NCI-H2029 (cell line): Measurements from ENCODE around the gene MAS1.
"Not testable (repeated sequence)": the region's sequence is repeated elsewhere in the genome, so short reads cannot be mapped to it uniquely, and the experiment has no call there.

Experiments used
- DNase-seq: peaks from one replicate; lab custom pipeline; 2025; lab: John Stamatoyannopoulos, UW

Gene MAS1

GRCh38 chr6:159916752-159917151 is 26.0 kb downstream of the MAS1 start:
- DNase-seq = no peak

- no peak for DNase-seq
These were observed 28.3 kb downstream of the MAS1 start for GRCh38 chr6:159919011-159919511.

DNA sequence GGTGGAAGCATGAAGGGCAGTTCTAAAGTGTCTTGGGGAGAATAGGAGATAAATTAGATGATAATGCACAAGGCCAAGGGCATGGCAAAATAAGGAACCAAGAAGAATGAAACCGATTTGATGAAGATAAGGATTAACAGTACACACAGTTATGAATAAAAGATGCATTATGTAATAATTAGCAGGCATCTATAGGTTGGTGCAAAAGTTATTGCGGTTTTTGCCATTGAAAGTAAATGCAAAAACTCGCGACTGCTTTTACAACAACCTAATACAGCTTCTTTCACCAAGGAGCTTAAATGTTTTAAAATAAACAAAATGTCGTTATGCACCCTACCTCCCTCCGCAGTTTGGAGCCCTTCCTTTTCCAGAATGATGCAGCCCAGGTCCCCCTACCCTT is 29.0 kb downstream of the MAS1 start:
- no peak for DNase-seq

- DNase-seq = not testable (repeated sequence)
These were observed 33.4 kb downstream of the MAS1 start for GRCh38 chr6:159924150-159924549.

DNA sequence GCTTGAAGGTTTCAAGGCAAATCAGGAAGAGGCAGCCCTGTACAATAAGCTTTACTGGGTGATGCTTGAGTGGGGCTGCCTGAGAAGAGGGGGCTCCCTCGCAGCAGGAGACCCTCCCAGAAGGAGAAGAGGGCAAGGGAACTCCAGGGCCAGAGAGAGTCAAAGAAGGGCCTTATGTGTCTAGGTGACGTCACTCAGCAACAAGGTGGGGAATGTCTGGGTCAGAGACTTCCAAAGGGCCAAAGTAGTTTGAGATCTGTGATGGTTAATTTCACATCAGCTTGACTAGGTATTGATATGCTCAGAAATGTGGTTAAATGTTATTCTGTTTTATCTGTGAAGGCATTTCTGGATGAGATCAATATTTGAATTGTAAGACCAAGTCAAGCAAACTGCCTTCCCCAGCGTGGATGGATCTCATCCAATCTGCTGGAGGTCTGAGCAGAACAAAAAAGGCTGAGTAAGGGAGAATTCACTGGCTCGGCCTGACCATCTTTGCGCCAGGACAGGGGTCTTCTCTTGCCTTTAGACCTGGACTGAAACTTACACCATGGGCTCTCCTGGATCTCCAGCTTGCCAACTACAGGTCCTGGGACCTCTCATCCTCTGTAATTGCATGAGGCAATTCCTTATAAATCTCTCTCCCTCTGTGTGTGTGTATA is 35.9 kb downstream of the MAS1 start:
- DNase-seq = no peak

GRCh38 chr6:159929819-159930218 is 39.0 kb downstream of the MAS1 start:
- peak; percentile 74 for DNase-seq

DNA sequence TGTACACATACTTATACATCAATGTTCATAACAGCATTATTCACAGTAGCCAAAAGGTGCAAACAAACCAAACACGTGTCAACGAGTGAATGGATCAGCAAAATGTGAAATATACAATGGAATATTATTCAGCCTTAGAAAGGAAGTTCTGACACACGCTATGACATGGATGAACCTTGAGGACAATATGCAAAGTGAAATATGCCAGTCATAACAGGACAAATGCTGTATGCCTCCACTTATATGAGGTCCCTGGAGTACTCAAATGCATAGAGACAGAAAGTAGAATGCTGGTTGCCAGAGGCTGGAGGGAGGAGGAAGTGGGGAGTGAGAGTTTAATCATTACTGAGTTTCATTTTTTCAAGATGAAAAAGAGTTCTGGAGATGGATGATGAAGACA is 40.3 kb downstream of the MAS1 start:
- DNase-seq = no peak

DNA sequence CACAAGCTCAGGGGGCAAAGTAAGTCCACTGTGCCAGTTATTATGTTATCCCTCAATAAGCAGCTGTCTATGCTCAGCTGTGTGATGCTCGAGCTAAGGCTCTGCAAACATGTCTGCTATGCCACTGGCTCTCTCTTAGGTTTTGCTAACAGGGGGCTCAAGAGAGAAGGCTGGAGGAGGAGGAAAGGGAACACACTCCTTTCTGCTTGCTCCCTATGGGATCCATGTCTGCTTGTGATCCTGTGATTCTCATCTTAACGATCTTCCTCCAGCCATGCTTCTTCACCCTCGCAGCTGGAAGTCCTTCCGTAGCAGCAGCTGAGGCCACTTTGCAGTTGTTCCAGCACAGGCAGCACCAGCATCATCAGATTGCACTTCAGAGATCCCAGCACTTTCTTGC is 41.1 kb downstream of the MAS1 start:
- no peak for DNase-seq

GRCh38 chr6:159933077-159933476 is 42.3 kb downstream of the MAS1 start:
- no peak for DNase-seq

GRCh38 chr6:159934181-159934580 is 43.4 kb downstream of the MAS1 start:
- DNase-seq = no peak

DNA sequence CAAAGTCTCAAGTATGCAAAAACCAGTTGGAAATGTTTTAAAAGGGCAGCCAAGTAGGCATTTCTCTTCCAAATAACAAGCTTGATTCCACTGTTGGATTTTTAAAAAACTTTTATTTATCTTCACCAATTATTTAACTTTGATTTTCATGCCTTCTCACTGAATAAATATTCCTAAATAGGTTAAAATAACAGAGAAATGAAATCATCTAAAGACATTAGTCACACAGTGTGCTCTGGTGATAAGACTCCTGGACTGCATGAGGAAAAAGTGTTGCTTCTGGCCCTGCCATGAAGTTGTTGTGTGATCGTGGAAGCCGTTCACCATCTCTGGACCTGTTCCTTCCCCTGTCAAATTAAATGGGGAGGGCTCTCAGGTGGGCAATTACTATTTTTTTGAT is 44.3 kb downstream of the MAS1 start:
- DNase-seq = no peak

DNA sequence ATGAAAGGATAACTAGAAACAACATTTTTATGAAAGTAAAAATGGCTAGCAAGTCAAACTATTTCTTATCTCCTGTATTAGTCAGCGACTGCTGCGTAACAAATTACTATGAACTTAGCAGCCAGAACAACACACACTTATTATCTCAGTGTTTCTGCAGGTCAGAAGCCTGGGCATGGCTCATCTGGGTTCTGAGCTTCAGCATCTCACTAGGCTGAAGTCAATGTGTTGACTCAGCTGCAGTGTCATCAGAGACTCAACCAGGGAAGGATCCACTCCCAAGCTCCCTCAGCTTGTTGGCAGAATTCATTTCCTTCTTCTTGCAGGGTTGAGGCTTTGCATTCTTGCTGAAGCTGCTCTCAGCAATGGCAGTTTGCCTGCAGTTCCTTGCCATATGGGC is 44.8 kb downstream of the MAS1 start:
- no peak for DNase-seq

GRCh38 chr6:159939591-159940016 is 48.8 kb downstream of the MAS1 start:
- DNase-seq = no peak
